ENCODE results near the gene DDI2.
"Not testable (repeated sequence)": the region's sequence is repeated elsewhere in the genome, so short reads cannot be mapped to it uniquely, and the experiment has no call there.

The DDI2 gene

GRCh38 chr1:15678578-15678977 is 61.3 kb downstream of the DDI2 start:
- no peak for DNase-seq (ENCODE audit: low read depth)

DNA sequence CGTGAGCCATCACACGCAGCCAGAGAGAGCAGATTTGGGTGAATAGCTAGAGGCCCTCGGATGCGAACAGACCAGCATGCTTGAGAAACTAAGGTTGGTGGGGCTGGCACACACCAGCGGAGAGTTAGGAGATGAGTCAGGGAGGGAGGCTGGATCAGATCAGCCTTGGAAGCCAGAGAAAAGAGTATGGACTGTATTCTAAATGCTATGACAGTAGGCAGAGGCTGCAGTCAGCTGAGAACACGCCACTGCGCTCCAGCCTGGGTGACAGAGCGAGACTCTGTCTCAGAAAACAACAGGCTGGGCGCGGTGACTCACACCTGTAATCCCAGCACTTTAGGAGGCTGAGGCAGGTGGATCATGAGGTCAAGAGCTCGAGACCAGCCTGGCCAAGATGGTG is 62.9 kb downstream of the DDI2 start:
- no peak for DNase-seq (ENCODE audit: low read depth)

DNA sequence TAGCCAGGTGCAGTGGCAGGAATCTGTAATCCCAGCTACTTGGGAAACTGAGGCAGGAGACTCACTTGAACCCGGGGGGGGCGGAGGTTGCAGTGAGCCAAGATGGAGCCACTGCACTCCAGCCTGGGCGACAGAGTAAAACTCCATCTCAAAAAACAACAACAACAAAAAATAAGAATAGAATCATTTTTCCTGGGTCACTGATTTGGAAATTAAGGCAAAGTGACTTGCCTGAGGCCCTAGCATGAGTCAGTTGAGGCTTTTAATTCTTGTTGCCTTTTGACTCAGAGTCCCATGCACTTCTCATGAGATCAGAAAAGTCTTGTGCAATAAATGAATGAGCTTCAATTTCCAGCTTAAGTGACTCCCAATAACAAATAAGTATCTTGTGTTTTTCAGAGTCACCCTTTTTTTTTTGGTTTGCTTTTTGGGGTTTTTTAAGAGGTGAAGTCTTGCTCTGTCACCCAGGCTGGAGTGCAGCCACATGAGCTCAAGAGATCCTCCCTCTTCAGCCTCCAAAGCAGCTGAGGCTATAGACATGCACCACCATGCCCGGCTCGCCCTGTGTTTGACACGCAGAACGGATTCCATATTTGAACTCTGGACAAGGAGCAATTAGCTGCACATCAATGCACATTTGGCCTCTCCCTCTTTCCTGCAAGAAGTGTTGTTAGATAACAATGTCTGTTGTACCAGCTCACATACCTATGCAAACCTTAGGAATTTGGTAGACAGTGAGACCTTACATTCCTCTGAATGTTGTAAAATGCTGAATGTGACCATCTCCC is 63.5 kb downstream of the DDI2 start:
- no peak for DNase-seq (ENCODE audit: low read depth)

DNA sequence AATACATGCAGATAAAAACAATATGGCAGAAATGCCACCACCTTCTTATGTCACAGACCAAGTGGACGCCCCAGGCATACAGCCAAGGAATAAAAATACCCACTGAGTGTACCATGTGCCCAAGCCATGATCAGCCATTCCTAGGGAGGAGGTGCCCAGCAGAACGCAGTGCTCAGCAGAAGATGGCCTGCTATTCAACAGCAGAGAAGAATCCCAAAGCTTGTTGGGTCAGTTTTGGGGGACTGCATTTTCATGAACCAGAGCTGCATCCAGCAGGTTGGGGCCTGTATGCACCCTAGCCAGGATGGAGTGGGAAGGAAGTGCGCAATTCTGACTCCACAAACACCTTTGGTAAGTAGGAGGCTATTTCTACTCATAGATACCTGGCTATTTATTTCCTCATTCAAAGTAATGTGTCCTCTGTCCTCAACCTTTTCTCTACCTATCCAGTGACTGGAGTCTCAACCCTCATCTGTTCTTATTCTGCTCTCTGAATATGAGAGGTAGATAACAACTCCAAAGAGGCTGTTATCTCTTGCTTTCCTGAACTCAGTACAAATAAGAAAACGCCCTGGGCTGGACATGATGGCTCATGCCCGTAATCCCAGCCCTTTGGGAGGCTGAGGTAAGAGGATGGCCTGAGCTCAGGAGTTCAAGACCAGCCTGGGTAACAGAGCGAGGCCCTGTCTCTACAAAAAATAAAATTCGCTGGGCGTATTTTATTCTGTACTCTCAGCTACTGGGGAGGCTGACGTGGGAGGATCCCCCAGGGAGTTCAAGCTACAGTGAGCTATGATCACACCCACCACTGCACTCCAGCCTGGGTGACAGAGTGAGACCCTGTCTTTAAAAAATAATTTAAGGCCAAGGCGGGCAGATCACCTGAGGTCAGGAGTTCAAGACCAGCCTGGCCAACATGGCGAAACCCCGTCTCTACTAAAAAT is 64.4 kb downstream of the DDI2 start:
- no peak for DNase-seq (ENCODE audit: low read depth)

- DNase-seq (ENCODE audit: low read depth) = no peak
Observed at GRCh38 chr1:15682936-15683341, 65.7 kb downstream of the DDI2 start.

DNA sequence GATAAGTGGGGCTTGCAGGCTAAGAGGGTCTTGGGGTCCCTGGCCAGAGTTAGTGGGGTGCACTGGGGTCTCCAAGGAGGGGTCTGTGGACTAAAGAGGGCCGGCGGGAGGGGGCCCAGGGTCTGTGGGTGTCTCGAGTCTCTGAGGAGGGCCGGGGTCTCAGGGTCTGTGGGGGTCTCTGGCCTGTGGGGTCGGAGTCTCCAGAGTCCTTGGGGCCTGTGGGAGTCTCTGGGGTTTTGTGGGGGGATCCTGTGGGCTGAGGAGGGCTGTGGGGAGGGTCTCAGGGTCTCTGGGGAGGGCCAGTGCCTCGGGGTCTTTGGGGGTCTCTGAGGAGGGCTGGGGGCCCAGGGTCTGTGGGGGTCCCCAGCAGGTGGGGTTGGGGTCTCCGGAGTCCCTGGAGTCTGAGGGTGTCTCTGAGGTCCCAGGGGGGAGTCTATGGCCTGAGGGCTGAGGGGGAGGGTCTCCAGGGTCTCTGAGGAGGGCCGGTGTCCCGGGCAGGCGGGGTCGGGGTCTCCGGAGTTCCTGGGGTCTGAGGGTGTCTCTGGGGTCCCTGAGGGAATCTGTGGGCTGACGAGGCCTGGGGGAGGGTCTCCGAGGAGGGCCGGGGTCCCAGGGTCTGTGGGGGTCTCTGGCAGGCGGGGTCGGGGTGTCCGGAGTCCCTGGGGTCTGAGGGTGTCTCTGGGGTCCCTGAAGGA is 66.2 kb downstream of the DDI2 start:
- no peak for DNase-seq (ENCODE audit: low read depth)

DNA sequence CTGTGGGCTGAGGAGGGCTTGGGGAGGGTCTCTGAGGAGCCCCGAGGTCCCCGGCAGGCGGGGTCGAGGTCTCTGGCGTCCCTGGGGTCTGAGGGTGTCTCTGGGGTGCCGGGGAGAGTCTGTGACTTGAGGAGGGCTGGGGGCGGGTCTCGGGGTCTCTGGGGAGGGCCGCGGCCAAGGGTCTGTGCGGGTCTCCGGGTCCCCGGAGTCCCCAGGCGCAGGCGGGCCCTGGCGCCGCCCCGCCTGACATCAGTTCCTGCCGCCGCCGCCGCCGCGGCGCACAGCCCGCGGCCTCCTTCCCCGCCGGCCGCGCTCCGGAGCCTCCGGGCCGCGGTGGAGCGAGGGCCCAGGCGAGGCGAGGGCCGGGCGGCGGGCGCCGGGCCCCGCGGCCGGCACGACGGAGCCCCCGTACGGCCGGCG is 66.8 kb downstream of the DDI2 start, which contains the start of gene PLEKHM2:
Gene PLEKHM2 (plus strand): TSS at position 279 of the 420 bp plus-strand sequence. CDS start 239 bp downstream, outside the sequence.
- peak; percentile 36 for DNase-seq (ENCODE audit: low read depth)

- peak; percentile 7 for DNase-seq (ENCODE audit: low read depth)
Observed at GRCh38 chr1:15684468-15685291, 67.4 kb downstream of the DDI2 start.

DNA sequence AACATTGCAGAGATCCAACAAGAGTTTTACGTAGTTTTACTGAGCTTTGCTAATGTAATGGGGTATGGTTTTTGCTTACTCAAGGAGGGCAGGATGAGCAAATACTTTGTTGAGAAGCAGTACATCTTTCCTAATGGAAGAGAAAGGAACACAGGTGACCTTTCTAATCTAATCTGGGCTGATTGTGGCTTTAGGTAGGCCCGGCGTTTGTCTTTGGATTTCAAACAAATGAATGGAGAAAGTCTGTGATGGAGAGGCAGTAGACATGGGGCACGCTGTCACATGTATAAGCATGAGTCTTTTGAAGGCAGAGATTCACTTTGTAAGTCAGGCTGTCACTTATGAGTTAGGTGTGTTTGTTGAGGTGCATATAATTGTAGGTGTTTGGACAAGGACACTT is 68.6 kb downstream of the DDI2 start:
- DNase-seq (ENCODE audit: low read depth) = no peak

DNA sequence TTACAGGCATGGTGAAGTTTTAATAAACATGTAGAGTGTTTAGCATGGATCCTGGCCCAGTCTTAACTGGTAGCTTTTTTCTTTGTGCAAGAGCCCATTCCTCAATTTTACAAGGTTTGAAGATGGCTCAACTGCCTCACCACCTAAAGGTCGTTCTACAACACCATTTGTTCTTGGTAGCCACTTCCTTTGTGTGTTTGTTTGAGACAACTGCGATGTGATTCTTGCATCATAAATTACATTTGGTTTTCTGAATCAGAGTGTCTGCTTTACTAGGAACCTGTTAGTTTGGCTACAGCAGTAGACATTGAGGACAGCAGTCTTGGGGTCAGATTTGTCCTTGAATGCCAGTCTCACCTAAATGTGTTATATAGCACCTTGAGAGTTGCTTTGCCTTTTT is 70.2 kb downstream of the DDI2 start:
- DNase-seq (ENCODE audit: low read depth) = no peak

GRCh38 chr1:15690317-15690716 is 73.1 kb downstream of the DDI2 start:
- DNase-seq (ENCODE audit: low read depth) = no peak

GRCh38 chr1:15691434-15692032 is 74.3 kb downstream of the DDI2 start:
- DNase-seq (ENCODE audit: low read depth) = no peak

DNA sequence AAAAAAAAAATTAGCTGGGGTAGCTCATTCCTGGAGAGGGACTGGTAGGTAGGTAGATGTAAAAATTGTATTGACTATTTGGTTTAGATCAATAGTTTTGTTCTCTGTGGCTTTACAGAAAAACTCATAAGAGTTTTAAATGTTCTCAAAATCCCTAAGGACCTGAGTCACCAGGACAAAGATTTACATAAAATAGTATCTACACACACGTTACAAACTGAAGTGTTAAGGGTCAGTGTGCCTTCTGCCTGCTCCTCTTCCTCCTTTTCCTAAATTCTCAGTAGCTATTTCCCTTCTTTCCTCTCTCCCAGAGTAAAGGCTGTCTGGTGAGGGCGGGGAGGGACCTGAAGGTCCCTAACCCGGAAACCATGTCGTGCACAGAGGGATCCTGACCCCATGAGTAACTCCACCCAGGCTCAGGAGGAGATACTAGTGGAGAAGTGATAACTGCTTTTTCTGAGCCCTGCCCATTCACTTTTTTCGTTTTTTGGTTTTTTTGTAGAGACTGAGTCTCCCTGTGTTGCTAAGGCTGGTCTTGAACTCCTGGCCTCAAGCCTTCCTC is 74.9 kb downstream of the DDI2 start:
- DNase-seq (ENCODE audit: low read depth) = no peak

- DNase-seq (ENCODE audit: low read depth) = no peak
Observed at GRCh38 chr1:15693371-15693770, 76.1 kb downstream of the DDI2 start.

GRCh38 chr1:15696956-15697521 is 79.8 kb downstream of the DDI2 start:
- DNase-seq (ENCODE audit: low read depth) = no peak

GRCh38 chr1:15698201-15698600 is 80.9 kb downstream of the DDI2 start:
- no peak for DNase-seq (ENCODE audit: low read depth)

- not testable (repeated sequence) for DNase-seq (ENCODE audit: low read depth)
Observed at GRCh38 chr1:15699321-15699720, 82.1 kb downstream of the DDI2 start.

DNA sequence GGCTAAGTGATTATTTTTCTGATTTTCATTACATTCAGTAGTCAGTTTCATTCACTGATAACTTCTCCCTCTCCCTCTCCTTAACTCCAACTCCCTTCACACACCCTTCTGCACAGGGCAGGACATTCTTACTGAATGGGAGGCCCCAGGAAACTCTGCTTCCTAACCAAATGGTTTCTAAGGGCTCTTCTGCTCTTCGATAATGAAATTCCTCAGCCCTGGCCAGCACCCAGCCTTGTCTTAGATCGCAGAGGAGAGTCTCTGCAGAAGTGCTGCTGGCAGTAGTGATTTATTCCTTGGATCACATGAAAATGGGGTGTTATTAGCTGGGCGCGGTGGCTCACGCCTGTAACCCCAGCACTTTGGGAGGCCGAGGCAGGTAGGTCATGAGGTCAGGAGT is 83.2 kb downstream of the DDI2 start:
- no peak for DNase-seq (ENCODE audit: low read depth)

- DNase-seq (ENCODE audit: low read depth) = no peak
Observed at GRCh38 chr1:15701784-15702183, 84.5 kb downstream of the DDI2 start.

Data from activated T-helper 1 cell treated with Interleukin-2 at 50 U/mL for 16 hours (primary cell).